ENCODE results near the gene UTP20. TPM values are rescaled to one million over a fixed set of nuclear protein-coding genes. Genes with fewer than 3 reads are reported as not detected.

The UTP20 gene
- total RNA-seq, result 15.2 and 16.6 TPM in 2 replicates

DNA sequence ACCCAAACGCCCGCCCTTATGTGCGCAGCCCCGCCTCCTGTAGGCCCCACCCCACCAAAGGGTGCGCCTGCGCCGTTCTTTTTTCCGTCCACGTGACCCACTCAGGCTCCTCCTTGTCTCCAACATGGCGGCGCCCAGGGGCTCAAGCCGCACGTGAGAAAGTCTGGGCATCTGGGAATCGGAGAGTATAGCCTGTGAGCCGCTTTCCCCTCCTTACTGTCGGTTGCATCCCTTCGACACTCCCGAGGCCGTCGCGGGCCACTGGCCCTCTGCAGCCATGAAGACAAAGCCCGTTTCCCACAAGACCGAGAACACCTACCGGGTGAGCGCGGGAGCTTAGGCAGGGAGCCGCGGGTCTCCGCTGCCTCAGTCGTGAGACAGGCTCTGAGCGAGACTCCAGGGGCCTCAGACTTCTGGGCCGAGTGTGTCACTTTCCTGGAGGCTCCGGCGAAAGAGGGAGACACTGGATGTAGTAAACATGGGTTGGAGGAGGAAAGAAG is at the start of gene UTP20:
TSS of gene UTP20 (plus strand) at position 100 of the 500 bp plus-strand sequence. CDS start at position 278, 178 bp downstream.

GRCh38 chr12:101407436-101408345 is 127.8 kb downstream of the UTP20 start, which contains the start of gene ARL1:
Gene ARL1 (minus strand): TSS chr12:101407772. CDS start chr12:101407645, 127 bp downstream.

Other genes with a start within 250 kb of the UTP20 start
- not detected in 2 replicates for gene SLC5A8, start 69.9 kb upstream of the UTP20 start, total RNA-seq
- 54.8 and 72.4 TPM in 2 replicates for gene ARL1, start 127.7 kb downstream of the UTP20 start, total RNA-seq
- not detected in 2 replicates for gene SPIC, start 195.2 kb downstream of the UTP20 start, total RNA-seq

All from endothelial cell of coronary artery (primary cell).